Measurements from ENCODE around the gene TPCN2. TPM values are rescaled to one million over a fixed set of nuclear protein-coding genes. Genes with fewer than 3 reads are reported as not detected.

The TPCN2 gene
- polyA plus RNA-seq, 3 donors, result 13.4 to 21.5 (median 15.1) TPM

DNA sequence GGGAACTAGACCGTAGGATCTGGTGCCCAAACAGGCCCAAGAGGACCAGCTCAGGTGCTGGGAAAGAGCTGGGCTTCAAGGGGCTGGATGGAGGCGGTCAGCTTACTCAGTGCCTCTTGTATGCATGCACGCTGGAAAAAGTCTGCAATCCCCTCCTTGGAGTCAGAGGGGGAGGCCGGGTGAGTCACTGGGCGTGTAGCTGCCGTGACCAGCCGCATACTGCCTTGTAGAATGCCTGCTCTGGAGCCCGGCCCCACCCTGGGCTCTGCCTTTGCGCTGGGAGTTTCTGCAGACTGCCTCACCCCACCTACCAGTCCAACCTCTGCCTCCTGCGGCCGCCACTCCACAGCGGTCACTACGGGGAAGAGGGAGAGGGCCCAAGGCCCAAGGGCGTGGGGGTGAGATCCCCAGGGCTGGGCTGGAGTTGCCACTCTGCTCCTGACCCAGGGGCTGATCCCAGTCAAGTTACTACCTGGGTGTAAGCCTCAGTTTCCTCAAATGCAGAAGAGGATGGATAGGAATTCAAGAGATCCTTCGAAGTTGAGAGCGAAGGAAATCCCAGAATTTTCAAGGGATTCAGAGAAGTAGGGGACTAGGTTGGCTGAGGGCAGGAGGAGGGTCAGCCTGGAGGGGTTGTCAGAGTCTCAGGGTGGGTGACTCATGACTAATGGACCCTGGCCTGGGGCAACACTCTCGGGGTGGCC, 39.8 kb upstream of the TPCN2 start:
- DNase-seq (ENCODE audit: extremely low read depth in 1 of 11, low read depth in 9 of 11, low spot score in 4 of 11), result peak in 1 of 11 donors; percentile 24

DNA sequence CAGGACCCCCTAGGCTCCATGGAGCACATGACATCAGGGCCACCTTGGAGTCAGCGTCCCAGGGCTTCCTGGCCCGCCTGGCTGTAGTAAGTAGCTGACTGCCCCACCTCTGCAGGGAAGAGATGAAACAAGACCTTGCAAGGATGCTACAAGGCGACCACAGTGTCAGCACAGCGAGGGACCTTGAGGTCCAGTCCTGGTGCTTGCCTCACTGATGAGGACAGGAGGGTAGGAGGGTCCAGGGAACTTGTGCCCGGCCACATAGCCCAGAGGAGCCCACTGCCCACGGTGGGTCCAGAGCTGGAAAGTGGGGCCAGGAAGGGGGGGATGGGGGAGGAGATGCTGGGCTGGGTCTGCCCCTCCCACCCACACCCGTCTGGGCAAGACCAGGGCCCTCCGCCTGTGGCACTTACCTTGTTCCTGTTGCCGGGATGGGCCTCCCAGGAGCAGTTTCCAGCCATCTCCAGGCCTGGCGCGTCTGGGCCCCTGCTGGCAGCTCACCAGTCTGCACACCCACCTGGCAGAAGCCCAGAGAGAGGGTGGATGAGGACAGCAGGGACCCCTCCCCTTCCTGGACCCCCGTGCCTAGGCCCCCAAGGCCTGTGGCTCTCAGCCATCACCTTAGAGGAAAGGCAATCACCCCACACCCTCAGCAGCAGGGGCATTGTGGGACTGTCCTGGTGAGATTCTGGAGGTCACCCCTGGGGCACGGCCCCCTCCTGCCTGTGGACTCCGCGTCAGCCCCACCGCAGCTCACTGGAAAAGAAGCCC, 39.1 kb upstream of the TPCN2 start:
- no peak for DNase-seq (ENCODE audit: extremely low read depth in 1 of 11, low read depth in 9 of 11, low spot score in 4 of 11)

DNA sequence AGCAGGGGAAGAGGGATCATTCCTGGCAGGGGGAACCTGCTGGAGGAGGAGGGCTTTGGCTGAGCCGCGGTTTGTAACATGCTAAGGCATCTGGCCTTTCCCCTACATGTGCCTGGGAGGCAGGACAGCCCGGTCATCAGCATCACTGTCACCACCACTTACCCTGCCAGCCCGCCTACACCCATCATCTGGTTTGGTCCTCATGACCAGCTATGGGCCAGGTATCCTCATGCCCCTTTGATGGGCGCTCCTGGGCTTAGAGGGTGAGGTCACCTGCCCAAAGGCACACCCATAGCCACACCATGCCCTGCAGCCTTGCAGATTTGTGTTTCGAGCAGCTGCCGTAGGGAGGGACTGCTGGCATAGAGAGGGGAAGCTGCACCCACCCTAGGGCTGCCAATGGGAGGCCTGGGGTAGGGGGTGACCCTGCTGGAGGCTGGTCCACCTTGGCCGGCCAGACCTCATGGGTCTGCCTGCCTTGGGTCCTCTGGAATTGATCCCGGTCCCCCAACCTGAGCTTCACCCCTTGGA, 38.3 kb upstream of the TPCN2 start:
- no peak for DNase-seq (ENCODE audit: extremely low read depth in 1 of 11, low read depth in 9 of 11, low spot score in 4 of 11)

DNA sequence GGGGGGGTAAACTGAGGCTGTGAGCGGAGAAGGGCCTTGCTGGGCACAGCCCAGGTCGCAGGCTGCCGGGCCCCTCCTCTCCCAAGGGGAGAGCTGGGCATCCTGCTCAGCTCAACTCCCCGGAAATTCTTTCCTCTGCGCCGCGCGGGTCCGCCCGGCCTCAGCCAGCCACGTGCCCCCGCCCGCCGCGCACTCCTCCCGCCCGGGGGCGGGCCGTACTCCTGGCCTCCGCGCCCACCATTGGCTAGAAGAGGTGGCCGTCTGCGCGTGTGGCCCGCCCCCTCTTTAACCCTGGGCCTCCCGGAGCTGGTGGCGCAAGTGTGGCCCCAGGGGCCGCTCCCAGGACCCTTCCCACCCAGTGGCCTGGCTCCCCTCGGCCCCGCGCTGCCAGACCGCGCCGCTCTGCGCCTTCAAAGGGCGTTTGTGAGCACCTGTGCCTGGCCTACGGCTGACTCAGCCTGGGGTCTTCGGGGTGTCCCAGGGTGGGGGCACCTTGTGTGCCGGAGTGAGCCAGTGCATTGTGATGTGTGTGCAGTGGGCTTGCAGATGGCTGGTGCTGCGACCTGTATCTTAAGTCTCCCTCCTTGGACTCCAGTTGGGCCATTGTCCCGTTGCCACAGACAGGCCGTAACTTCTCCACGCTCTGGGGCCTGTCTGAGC, 37.6 kb upstream of the TPCN2 start:
- peak in 7 of 11 donors; percentile 56 to 81 (median 69) for DNase-seq (ENCODE audit: extremely low read depth in 1 of 11, low read depth in 9 of 11, low spot score in 4 of 11)

DNA sequence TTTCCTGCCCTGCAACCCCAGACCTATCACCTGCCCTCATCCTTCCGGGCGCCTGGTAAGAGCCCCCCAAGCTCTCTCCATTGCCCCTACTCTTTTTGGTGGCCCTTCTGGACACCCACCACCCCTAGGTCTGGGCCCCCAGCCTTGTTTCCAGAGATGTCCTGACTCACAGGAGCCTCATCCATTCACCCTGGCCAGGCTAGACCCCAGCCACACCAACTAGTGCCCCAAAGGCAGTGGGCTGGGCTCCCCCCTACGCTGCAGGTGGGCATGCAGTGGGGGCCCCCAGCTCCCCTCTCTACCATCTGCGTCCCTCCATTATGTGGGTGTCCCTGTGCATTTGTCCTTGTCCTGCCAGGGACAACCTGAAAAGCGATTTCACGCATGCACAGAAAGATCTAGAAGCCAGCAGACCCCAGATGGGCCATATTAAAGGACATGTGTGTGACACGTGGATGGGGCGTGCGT, 37.1 kb upstream of the TPCN2 start:
- DNase-seq (ENCODE audit: extremely low read depth in 1 of 11, low read depth in 9 of 11, low spot score in 4 of 11), result no peak

DNA sequence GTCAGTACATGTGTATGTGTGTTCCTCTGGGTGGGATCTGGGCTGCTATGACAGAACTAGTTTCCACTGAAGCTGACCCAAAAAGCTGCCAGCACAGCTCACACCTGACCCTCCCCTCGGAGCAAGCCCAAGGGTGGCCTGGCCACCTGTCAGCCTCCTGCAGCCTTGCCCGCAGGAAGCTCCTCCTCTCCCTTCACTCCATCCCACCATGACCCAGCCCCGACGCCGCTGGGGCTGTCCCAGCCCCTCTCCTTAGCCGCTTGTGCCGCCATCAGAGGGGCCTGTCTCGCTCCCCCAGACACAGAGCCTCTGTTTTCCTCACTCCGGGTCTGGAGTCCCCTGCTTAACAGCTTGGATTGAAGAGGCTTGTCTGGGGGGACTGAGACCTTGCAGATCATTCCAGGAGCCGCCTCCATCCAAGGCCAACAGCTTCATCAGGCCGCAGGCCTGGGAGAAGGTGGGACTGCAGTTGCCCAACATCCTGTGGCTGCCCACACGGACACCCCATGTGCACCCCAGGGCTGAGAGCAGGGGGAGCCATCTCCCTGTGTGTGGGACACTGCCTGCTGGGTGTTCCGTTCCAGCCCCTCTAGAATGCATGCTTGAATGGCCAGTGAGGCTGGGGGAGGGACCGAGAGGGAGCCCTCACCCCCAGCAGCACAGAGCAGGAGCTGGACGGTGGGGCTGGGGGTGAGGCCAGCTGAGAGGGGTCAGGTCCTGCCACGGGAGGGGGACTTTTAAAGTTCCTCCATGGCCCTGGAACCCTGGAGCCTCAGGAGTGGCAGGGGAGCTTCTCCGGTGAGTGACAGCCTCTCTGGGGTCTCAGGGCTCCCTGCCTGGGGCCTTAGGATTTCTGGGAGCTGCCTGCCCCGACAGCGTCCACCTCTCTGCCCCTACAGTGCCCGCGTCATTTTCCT, 36.4 kb upstream of the TPCN2 start:
- no peak for DNase-seq (ENCODE audit: extremely low read depth in 1 of 11, low read depth in 9 of 11, low spot score in 4 of 11)

DNA sequence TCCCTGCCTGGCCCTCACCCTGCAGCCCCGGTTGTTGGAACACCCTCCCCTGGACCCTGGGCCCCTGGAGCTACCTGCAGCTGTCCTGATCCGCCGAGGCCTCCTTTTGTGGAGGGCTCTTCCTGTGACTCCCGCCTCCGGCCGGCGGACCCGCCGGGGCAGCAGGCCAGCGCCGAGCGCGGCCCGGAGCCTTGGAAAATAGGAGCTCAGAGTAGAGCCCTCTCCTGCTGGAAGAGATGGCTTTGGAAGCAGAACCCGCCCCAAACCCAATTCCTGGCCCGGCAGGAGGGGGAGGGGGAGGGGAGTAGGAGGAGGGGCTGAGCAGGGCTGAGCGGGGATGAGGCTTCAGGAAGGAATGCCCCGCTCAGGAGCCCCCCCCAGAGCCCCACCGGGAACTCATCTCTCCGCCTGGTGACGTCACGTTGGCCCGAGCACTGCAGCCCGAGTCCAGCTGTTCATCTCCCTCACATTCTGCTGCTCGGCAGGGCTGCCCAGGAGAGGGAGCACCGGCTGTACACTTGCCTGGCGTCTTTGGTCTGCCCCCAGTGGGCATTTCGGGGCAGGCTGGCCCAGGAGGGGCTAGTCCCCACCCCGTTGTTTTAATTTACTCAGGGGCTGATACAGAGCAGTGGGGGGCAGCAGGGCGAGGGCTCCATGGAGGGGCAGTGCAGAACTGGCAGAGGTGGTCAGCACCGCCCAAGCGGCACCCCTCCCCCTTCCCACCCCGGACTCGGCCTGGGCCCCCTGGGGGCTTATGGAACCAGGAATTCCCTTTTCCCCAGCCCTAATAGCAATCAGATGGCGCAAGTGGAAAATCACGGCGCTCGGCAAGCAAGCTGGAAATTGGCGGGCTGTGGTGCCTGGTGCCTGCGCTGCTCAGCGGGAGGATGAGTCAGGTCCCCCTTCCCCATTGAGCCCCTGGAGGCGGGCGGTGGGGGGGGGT, 35.5 kb upstream of the TPCN2 start, which contains the start of gene MRGPRF:
TSS of gene MRGPRF (minus strand) at position 238 of the 943 bp plus-strand sequence. CDS start 3,345 bp downstream, outside the sequence.
- DNase-seq (ENCODE audit: extremely low read depth in 1 of 11, low read depth in 9 of 11, low spot score in 4 of 11), result peak in 1 of 11 donors; percentile 28

DNA sequence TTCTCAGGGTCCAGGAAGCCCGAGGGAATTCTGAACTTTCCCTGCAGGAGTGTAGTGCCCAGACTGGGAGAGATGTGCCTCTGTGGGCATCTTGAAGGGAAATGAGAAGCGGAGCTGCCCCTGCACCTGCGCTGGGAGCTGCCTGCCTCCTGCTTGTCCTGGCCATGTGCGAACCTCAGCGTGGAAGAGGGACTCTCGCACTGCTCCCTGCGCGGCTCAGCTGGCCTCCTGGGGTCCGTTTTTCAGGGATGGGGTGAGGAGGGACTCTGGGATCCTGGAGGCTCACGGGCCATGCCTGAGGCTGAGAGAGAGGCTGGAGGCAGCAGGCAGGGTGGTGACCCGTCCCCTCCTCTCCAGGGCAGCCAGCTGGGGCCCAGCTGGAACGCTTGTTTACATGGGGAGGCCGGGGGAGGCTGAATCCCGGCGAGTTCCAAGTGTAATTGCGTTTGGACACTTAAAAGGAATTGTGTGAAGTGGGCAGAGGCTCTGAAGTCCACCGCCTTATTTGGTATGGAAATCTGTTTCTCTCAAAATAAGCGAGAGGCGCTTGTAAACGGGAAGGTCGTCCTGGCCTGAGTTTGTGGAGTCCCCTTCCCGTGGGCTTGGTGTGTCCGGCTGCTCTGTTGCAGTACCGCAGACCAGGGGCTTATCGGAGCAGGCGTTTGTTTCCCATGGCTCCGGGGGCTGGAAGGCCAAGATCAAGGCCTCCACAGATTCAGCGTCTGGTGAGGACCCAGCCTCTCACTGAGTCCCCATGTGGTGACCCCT, 34.5 kb upstream of the TPCN2 start:
- DNase-seq (ENCODE audit: extremely low read depth in 1 of 11, low read depth in 9 of 11, low spot score in 4 of 11), result peak in 9 of 11 donors; percentile 50 to 84 (median 70)

DNA sequence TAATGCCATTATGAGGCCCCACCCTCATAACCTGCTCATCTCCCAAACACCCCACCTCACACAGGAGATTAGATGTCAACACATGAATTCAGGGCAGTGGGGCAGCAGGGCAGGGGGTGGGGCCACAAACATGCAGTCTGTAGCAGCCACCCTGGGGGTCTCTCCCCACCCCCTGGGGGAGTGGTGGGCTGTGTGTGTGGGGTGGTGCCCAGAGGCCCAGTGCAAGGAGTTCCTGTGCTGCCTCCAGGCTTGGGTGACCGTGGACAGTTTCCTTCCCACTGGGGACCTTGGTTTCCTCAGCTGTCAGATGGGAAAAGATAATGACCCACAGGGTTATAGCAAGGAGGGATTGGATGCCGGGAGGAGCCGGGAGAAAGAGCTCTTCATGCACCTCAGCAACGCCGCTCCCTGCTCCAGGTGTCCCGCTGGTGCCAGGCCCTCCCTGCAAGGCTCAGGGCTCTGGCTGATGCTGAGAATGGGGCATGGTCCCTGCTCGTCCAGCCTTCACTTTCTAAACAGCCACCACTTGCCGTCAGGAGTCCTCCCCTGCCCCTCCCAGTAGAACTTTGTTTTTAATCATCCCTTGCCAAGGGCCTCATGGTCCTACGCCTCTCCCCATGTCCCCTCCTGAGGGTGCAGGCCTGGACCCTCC, 33.7 kb upstream of the TPCN2 start:
- no peak for DNase-seq (ENCODE audit: extremely low read depth in 1 of 11, low read depth in 9 of 11, low spot score in 4 of 11)

DNA sequence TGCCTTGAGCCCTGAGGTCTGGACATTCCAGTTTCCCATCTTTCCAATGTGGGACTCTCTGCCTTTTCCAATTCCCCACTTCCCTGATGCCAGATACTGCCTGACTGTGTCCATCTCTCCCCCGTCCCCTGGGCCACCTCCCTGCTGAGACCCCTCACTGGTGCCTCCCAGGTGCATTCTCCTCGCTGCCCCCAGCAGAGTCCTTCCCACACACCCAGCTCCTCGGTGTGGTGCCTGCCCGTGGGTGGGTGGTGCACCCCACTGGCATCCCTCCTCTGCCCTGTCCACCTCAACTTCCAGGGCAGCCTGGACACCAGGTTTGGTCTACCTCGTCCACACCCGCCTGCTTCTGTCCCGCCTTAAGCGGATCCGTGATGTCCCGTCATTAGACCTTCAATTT, 30.8 kb upstream of the TPCN2 start:
- DNase-seq (ENCODE audit: extremely low read depth in 1 of 11, low read depth in 9 of 11, low spot score in 4 of 11), result no peak

DNA sequence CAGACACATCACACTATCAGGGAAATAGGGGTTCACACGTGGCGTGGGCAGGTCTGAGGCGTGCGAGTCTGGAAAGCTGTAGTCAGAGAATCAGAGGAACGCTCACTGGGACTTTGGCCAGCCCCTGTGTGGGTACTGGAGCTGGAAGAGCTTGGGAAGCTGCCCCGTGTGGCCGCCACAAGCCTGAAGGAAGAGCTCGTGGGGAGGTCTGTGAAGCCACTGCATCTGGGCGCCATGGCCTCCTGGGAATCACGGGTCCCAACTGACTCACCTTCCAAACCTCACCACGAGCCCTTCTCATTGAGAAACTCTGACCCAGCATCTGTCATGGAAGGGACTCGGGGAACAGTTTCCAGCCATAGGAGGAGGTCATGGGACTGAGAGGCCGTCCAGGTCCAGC, 29.8 kb upstream of the TPCN2 start:
- DNase-seq (ENCODE audit: extremely low read depth in 1 of 11, low read depth in 9 of 11, low spot score in 4 of 11), result no peak

DNA sequence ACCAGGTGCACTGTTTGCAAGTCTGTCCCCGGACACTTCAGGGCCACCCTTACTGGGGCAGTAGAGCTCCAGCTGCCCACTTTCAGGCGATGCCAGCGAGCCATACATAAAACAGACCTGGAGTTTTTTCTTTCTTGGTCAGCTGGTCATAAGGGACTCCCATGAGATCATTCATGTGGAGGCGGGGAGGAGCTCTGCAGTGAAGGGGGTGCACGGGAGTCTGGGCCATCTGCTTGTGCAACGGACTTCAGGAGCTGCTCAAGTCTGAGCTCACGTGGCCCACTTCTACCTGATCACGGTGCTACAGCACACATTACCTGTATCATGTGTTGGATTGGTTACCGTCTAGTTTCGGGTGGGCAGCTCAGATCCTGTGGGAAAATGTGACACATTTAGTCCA, 26.5 kb upstream of the TPCN2 start:
- no peak for DNase-seq (ENCODE audit: extremely low read depth in 1 of 11, low read depth in 9 of 11, low spot score in 4 of 11)

DNA sequence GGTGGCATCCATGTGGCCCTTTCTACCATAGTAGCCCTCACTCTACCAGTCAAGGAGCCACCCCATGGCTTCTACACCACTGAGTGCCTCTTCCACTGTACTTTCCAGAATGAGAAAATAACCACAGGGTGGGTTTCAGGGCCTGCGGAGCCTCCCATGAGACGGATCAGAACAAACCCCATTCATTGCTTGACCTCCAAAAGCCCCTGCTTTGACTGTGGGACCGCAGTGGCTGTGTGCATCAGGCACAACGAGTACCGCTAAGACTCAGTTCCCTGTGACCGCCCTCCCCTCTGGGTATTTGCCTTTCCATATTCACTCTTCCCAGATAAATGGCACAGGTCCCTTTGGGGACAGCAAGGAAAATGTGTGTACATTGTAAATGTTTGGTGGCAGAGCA, 24.2 kb upstream of the TPCN2 start:
- no peak for DNase-seq (ENCODE audit: extremely low read depth in 1 of 11, low read depth in 9 of 11, low spot score in 4 of 11)

DNA sequence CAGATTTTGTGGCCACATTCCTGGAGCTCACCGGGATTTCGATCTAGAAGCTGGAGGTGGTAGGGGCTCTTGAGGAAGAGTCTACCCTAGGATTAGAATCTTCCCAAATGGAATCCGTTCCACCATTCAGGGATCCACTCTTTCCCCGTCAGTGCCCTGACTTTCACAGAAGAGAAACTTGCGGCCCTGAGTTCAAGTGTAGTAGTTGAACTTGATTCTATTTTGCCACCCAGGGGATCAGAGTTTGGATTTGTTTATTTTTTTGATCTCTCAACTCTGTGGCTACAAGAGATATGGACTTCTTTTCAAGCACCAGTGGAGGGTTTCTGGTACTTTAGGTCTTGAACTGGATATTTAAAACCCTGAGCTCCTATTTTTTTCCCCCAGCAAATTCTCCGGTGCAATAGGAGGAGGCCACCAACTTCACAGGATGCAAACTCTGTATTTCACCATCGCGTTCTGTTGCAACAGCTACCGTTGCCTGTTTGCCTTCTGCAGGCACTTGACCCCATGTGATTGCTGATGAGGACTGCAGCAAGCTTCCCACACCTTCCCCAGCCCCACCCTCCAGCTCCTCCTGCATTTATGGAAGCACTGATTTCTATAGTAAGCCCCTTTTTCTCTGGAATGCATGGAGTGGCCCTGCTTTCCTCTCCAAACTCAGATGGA, 20.9 kb upstream of the TPCN2 start:
- no peak for DNase-seq (ENCODE audit: extremely low read depth in 1 of 11, low read depth in 9 of 11, low spot score in 4 of 11)

DNA sequence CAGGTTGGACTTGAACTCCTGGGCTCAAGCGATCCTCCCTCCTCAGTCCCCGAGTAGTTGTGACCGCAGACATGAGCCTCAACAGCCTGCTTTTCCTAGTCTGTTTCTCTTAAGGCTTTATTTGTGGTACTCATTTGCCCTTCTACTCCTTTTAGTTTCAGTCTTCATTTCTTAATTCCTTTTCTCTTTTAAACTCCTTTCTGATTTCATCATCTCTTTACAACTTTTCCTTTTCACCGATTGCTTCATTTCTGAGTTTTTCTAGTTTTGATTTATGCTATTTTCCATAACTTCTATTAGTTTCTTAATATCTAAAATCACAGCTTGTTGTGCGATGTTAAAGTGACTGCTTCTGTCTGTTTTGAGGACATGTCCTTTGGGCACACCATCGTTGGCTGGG, 18.4 kb upstream of the TPCN2 start:
- DNase-seq (ENCODE audit: extremely low read depth in 1 of 11, low read depth in 9 of 11, low spot score in 4 of 11), result no peak

DNA sequence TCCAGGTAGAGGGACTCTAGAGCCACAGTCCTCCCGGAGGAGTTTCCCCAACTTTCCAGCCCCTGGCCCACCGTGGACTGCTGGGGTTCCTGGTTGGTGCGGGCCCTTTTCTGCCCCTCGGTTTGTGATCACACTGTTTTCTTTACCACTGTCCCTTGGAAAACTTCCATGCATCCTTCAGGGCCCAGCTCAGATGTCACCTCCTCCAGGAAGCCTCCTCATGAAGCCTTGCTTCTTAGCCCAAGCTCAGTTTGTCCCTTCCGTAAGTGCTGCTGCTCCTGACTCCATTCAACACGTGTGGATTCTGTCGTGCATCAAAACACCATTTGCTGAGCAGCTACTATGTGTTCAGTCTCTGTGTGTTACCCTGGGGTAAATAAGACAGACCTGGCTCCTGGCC, 15.9 kb upstream of the TPCN2 start:
- DNase-seq (ENCODE audit: extremely low read depth in 1 of 11, low read depth in 9 of 11, low spot score in 4 of 11), result no peak

Data from renal cortex interstitium (tissue), 11 donors.